PC-9 (cell line): ENCODE results near the gene MYOF.

ENCODE experiments used
- CTCF ChIP-seq: fragments of 200-600 bp; sonication (generic); conservative IDR thresholded peaks from 2 replicates; pipeline ENCODE4 v1.6.1; 2017; ENCODE audit warnings: mixed run types, antibody characterized with exemption, mild to moderate bottlenecking, moderate library complexity
- EZH2 ChIP-seq: fragments of 200-600 bp; sonication (generic); IDR thresholded peaks from 2 replicates; pipeline ENCODE4 v1.8.0; 2017; ENCODE audit warnings: antibody characterized with exemption, low read depth

GRCh38 chr10:93412801-93413200, 69.3 kb downstream of the MYOF start:
- TF ChIP-seq CTCF (no peak), EZH2 (no peak)
